EH (cell line): ENCODE results near the gene RPS29.
A peak's percentile ranks its signal among the peaks of the same experiment; 100 is the strongest.
"Not testable (repeated sequence)": the region's sequence is repeated elsewhere in the genome, so short reads cannot be mapped to it uniquely, and the experiment has no call there.

Experiments
- DNase-seq: peaks from one replicate; pipeline ENCODE4 v3.0.0-alpha.2; 2015; ENCODE audit warnings: low read depth

RPS29 gene

GRCh38 chr14:49598189-49598484, 12.0 kb upstream of the RPS29 start:
- no peak for DNase-seq

GRCh38 chr14:49594347-49595091, 8.3 kb upstream of the RPS29 start:
- peak; percentile 42 for DNase-seq

- peak; percentile 81 for DNase-seq
These were observed 6.8 kb upstream of the RPS29 start for GRCh38 chr14:49593016-49593415.

GRCh38 chr14:49589387-49589786, 3.2 kb upstream of the RPS29 start:
- no peak for DNase-seq

DNA sequence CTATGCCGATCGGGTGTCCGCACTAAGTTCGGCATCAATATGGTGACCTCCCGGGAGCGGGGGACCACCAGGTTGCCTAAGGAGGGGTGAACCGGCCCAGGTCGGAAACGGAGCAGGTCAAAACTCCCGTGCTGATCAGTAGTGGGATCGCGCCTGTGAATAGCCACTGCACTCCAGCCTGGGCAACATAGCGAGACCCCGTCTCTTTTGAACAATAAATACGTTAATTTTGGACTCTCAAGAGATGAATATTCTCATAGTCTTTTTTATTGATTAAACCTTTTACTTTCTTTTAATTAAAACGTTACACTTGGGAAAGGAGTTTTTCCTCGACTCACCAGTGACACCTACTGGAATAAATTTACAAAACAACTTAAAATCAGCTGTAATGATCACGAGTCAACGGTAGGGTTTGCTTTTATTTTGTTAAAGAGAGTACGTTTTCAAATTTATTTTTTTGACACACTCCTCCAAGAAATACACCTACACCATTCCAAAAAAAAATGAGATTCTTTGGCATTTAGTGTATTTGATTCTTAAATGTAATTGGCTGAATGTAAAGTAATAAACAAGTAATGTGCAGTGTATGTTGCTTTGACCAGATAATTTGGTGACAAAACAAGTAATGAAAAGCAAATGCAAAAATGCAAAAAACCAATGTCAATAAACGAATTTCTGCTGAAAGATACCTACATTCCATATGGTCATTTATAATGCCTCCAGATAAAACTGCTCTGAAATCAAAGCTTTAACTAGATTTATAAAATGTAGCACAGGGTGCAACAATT, 687 bp upstream of the RPS29 start:
- peak; percentile 78 for DNase-seq

GRCh38 chr14:49584981-49585640, 1.1 kb downstream of the RPS29 start:
- not testable (repeated sequence) for DNase-seq

GRCh38 chr14:49584058-49584457, 2.1 kb downstream of the RPS29 start:
- DNase-seq, result no peak

DNA sequence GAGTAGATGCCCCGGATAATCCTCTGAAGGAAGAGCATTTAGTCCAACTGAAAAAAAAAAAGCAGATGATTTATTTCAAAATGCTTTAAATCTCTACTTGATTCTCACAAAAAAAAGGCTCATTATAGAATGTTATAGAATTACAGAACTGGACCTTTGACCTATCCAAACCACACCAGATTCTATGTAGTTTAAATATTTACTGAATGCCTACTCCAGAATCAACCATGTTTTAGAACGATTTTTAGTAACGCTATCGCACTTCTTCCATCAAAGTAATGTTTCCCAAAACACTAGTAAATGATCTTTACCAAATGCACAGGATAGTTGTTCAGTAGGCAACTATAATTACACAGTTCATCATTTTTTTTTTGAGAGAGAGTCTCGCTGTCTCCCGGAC, 2.6 kb downstream of the RPS29 start:
- DNase-seq, result no peak

GRCh38 chr14:49582113-49582977, 3.8 kb downstream of the RPS29 start:
- DNase-seq, result no peak

- no peak for DNase-seq
These were observed 4.7 kb downstream of the RPS29 start for GRCh38 chr14:49581209-49582112.

GRCh38 chr14:49579841-49580240, 6.3 kb downstream of the RPS29 start:
- DNase-seq, result no peak

DNA sequence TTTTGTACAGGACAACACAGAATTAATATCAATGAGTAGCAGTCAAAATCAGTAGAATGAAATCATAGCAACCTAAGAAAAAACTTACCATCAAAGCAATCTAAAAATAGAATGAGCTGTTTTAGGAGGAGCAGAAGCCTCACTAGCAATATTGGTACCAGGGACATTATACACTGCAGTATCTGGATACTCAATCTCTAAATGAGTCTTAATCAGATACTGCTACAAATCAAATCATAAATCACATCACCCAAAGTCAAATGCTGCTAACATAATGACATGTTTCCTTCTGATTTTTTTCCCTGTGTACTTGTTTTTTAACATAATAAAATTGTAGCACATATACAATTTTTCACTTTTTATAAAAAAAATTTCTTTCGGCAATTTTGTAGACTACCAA, 8.0 kb downstream of the RPS29 start:
- no peak for DNase-seq

DNA sequence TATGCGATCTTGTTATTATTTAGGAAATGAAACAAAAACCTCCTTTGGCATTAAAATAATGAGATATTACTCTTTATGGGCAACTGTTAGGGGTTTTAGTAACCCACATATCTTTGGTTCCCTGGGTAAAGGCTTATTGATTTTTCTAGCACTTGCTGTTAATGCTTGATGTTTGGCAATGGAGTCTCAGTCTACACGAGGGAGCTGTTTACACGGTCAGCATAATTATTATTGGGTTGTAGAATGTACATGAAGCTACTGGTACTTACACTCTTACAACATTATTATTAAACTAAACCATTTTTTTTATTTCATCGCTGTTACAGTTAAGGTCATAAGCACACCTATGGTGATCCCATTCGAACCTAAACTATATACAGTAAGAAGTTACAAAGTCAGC, 12.1 kb downstream of the RPS29 start:
- DNase-seq, result no peak

- no peak for DNase-seq
These were observed 16.9 kb downstream of the RPS29 start for GRCh38 chr14:49569281-49569680.

GRCh38 chr14:49566714-49567113, 19.5 kb downstream of the RPS29 start:
- no peak for DNase-seq

DNA sequence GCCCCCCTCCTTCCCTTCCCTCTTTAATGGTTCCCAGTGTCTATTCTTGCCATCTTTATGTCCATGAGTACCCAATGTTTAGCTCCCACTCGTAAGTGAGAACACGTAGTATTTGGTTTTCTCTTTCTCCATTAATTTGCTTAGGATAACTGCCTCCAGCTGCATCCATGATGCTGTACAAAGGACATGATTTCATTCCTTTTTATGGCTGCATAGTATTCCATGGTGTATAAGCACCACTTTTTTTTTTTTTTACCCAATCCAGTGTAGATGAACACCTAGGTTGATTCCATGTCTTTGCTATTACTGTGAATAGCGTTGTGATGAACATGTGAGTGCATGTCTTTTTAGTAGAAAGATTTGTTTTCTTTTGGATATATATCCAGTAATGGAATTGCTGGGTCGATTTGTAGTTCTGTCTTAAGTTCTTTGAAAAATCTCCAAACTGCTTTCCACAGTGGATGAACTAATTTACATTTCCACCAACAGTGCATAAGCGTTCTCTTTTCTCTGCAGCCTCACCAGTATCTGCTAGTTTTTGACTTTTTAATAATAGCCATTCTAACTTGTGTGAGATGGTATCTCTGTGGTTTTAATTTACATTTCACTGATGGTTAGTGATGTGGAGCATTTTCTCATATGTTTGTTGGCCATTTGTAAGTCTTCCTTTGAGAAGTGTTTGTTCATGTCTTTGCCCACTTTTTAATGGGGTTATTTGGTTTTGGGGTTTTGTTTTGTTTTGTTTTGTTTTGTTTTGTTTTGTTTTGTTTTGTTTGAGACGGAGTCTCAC, 26.0 kb downstream of the RPS29 start:
- DNase-seq, result no peak

DNA sequence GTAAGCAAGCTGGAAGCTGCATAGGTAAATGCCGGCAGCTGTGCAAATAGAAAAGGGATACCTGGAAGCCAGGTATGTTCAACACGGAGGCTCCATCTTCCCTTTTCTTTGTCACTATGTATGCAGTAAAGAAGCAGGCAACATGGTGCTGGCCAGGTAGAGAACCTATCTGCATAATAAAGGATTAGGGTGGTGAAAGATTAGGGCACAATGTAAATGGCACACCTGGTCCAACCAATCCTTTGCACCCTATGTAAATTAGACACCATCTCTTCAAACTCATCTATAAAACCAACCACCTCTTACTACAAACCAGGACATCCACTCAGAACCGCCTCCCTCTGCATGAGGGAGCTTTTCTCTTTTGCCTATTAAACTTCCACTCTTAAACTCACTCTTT, 32.3 kb downstream of the RPS29 start:
- DNase-seq, result no peak

- DNase-seq, result no peak
These were observed 33.1 kb downstream of the RPS29 start for GRCh38 chr14:49553106-49553505.

- no peak for DNase-seq
These were observed 34.6 kb downstream of the RPS29 start for GRCh38 chr14:49551569-49551968.
